ENCODE data around the gene MMP3.

MMP3 gene

GRCh38 chr11:102794382-102794781, 49.0 kb downstream of the MMP3 start:
- no peak overlapping the region for H3K23ac ChIP-seq (ENCODE audit: low read length)

GRCh38 chr11:102793677-102794290, 49.6 kb downstream of the MMP3 start:
- H2AK5ac ChIP-seq (ENCODE audit: low read length), result no peak overlapping the region
- no peak overlapping the region for H3K56ac ChIP-seq (ENCODE audit: low read length)
- H2BK5ac ChIP-seq (ENCODE audit: low read length), result no peak overlapping the region
- no peaks in the 10 kb centered on the region for H3K27me3 ChIP-seq (ENCODE audit: insufficient read depth, low read length, poor library complexity)
- H3K79me2 ChIP-seq (ENCODE audit: control insufficient read depth, insufficient read depth, low read length), result no peaks in the 10 kb centered on the region
- no peak overlapping the region for H3K23ac ChIP-seq (ENCODE audit: low read length)
- H3K4me3 ChIP-seq (ENCODE audit: low read length), result no peak overlapping the region
- H3K4me2 ChIP-seq (ENCODE audit: low read length), result no peak overlapping the region
- no peaks in the 10 kb centered on the region for H3K79me1 ChIP-seq (ENCODE audit: low read length)
- no peak overlapping the region for H4K5ac ChIP-seq (ENCODE audit: low read length)
- no peak for DNase-seq
- WGBS (ENCODE audit: extremely low coverage, insufficient coverage, low lambda C conversion rate), result no CpG with 5 or more reads among the region's 6 CpGs
- H3K36me3 ChIP-seq (ENCODE audit: control insufficient read depth, insufficient read depth, low read length), result no peaks in the 10 kb centered on the region
- no peak overlapping the region for H3K9ac ChIP-seq (ENCODE audit: low read length)
- no peak overlapping the region for H2BK15ac ChIP-seq (replicated peaks; ENCODE audit: low read depth)
- H3K4me1 ChIP-seq (ENCODE audit: control insufficient read depth, low read depth, low read length), result no peaks in the 10 kb centered on the region
- no peak overlapping the region for H3K18ac ChIP-seq (ENCODE audit: low read length)
- no peak overlapping the region for H2BK120ac ChIP-seq (ENCODE audit: low read depth, low read length)
- H4K8ac ChIP-seq (ENCODE audit: low read depth, low read length), result no peak overlapping the region
- H3K4ac ChIP-seq (ENCODE audit: low read depth, low read length), result no peak overlapping the region
- H3K27ac ChIP-seq (ENCODE audit: low read depth, low read length), result no peak overlapping the region

More at GRCh38 chr11:102794382-102794781, 49.0 kb downstream of the MMP3 start:
- H4K5ac ChIP-seq (ENCODE audit: low read length), result no peak overlapping the region
- no peak overlapping the region for H3K9ac ChIP-seq (ENCODE audit: low read length)
- H3K79me1 ChIP-seq (ENCODE audit: low read length), result no peaks in the 10 kb centered on the region
- H2BK120ac ChIP-seq (ENCODE audit: low read depth, low read length), result no peak overlapping the region
- no peak overlapping the region for H2BK15ac ChIP-seq (replicated peaks; ENCODE audit: low read depth)
- H2BK5ac ChIP-seq (ENCODE audit: low read length), result no peak overlapping the region
- no peaks in the 10 kb centered on the region for H3K27me3 ChIP-seq (ENCODE audit: insufficient read depth, low read length, poor library complexity)
- DNase-seq, result peak; percentile 94
- no peak overlapping the region for H3K27ac ChIP-seq (ENCODE audit: low read depth, low read length)
- no peaks in the 10 kb centered on the region for H3K4me1 ChIP-seq (ENCODE audit: control insufficient read depth, low read depth, low read length)
- H3K56ac ChIP-seq (ENCODE audit: low read length), result no peak overlapping the region
- H4K8ac ChIP-seq (ENCODE audit: low read depth, low read length), result no peak overlapping the region
- no peak overlapping the region for H3K4me3 ChIP-seq (ENCODE audit: low read length)
- no peaks in the 10 kb centered on the region for H3K36me3 ChIP-seq (ENCODE audit: control insufficient read depth, insufficient read depth, low read length)
- no peak overlapping the region for H3K18ac ChIP-seq (ENCODE audit: low read length)
- no peaks in the 10 kb centered on the region for H3K79me2 ChIP-seq (ENCODE audit: control insufficient read depth, insufficient read depth, low read length)
- no peak overlapping the region for H3K4ac ChIP-seq (ENCODE audit: low read depth, low read length)
- H3K4me2 ChIP-seq (ENCODE audit: low read length), result no peak overlapping the region
- H2AK5ac ChIP-seq (ENCODE audit: low read length), result no peak overlapping the region

GRCh38 chr11:102792604-102793003, 50.8 kb downstream of the MMP3 start:
- WGBS (ENCODE audit: extremely low coverage, insufficient coverage, low lambda C conversion rate), result no CpG with 5 or more reads among the region's 5 CpGs

GRCh38 chr11:102791271-102792036, 52.0 kb downstream of the MMP3 start:
- H3K4me2 ChIP-seq (ENCODE audit: low read length), result no peak overlapping the region
- H2BK120ac ChIP-seq (ENCODE audit: low read depth, low read length), result no peak overlapping the region
- H3K27ac ChIP-seq (ENCODE audit: low read depth, low read length), result no peak overlapping the region
- H2BK5ac ChIP-seq (ENCODE audit: low read length), result no peak overlapping the region
- no peak overlapping the region for H2BK15ac ChIP-seq (replicated peaks; ENCODE audit: low read depth)
- WGBS (ENCODE audit: extremely low coverage, insufficient coverage, low lambda C conversion rate), result no CpG with 5 or more reads among the region's 4 CpGs
- no peak overlapping the region for H3K56ac ChIP-seq (ENCODE audit: low read length)
- no peak overlapping the region for H3K9ac ChIP-seq (ENCODE audit: low read length)
- H3K4ac ChIP-seq (ENCODE audit: low read depth, low read length), result no peak overlapping the region
- H2AK5ac ChIP-seq (ENCODE audit: low read length), result no peak overlapping the region
- DNase-seq, result no peak
- H3K23ac ChIP-seq (ENCODE audit: low read length), result no peak overlapping the region
- no peak overlapping the region for H4K5ac ChIP-seq (ENCODE audit: low read length)
- no peaks in the 10 kb centered on the region for H3K79me2 ChIP-seq (ENCODE audit: control insufficient read depth, insufficient read depth, low read length)
- H4K8ac ChIP-seq (ENCODE audit: low read depth, low read length), result no peak overlapping the region
- no peaks in the 10 kb centered on the region for H3K79me1 ChIP-seq (ENCODE audit: low read length)
- H3K4me1 ChIP-seq (ENCODE audit: control insufficient read depth, low read depth, low read length), result no peaks in the 10 kb centered on the region
- H3K27me3 ChIP-seq (ENCODE audit: insufficient read depth, low read length, poor library complexity), result no peaks in the 10 kb centered on the region
- H3K4me3 ChIP-seq (ENCODE audit: low read length), result no peak overlapping the region
- H3K18ac ChIP-seq (ENCODE audit: low read length), result no peak overlapping the region
- H3K36me3 ChIP-seq (ENCODE audit: control insufficient read depth, insufficient read depth, low read length), result no peaks in the 10 kb centered on the region

More at GRCh38 chr11:102792604-102793003, 50.8 kb downstream of the MMP3 start:
- H3K4me1 ChIP-seq (ENCODE audit: control insufficient read depth, low read depth, low read length), result no peaks in the 10 kb centered on the region
- no peak overlapping the region for H3K9ac ChIP-seq (ENCODE audit: low read length)
- H3K79me1 ChIP-seq (ENCODE audit: low read length), result no peaks in the 10 kb centered on the region
- H3K23ac ChIP-seq (ENCODE audit: low read length), result no peak overlapping the region
- no peak for DNase-seq
- H3K4me3 ChIP-seq (ENCODE audit: low read length), result no peak overlapping the region
- no peak overlapping the region for H3K18ac ChIP-seq (ENCODE audit: low read length)
- no peak overlapping the region for H3K27ac ChIP-seq (ENCODE audit: low read depth, low read length)
- H4K8ac ChIP-seq (ENCODE audit: low read depth, low read length), result no peak overlapping the region
- no peaks in the 10 kb centered on the region for H3K27me3 ChIP-seq (ENCODE audit: insufficient read depth, low read length, poor library complexity)
- no peak overlapping the region for H2BK15ac ChIP-seq (replicated peaks; ENCODE audit: low read depth)
- H2BK120ac ChIP-seq (ENCODE audit: low read depth, low read length), result no peak overlapping the region
- H3K79me2 ChIP-seq (ENCODE audit: control insufficient read depth, insufficient read depth, low read length), result no peaks in the 10 kb centered on the region
- H3K4me2 ChIP-seq (ENCODE audit: low read length), result no peak overlapping the region
- no peak overlapping the region for H4K5ac ChIP-seq (ENCODE audit: low read length)
- no peak overlapping the region for H3K56ac ChIP-seq (ENCODE audit: low read length)
- no peak overlapping the region for H2AK5ac ChIP-seq (ENCODE audit: low read length)
- no peak overlapping the region for H3K4ac ChIP-seq (ENCODE audit: low read depth, low read length)
- H2BK5ac ChIP-seq (ENCODE audit: low read length), result no peak overlapping the region
- no peaks in the 10 kb centered on the region for H3K36me3 ChIP-seq (ENCODE audit: control insufficient read depth, insufficient read depth, low read length)

GRCh38 chr11:102788334-102788995, 54.9 kb downstream of the MMP3 start:
- H3K36me3 ChIP-seq (ENCODE audit: control insufficient read depth, insufficient read depth, low read length), result no peaks in the 10 kb centered on the region
- H3K4me2 ChIP-seq (ENCODE audit: low read length), result no peak overlapping the region
- no peak overlapping the region for H2AK5ac ChIP-seq (ENCODE audit: low read length)
- no peak overlapping the region for H4K5ac ChIP-seq (ENCODE audit: low read length)
- no peak overlapping the region for H3K4ac ChIP-seq (ENCODE audit: low read depth, low read length)
- no peak overlapping the region for H2BK120ac ChIP-seq (ENCODE audit: low read depth, low read length)
- no peak overlapping the region for H3K23ac ChIP-seq (ENCODE audit: low read length)
- H3K9ac ChIP-seq (ENCODE audit: low read length), result no peak overlapping the region
- no peak overlapping the region for H3K56ac ChIP-seq (ENCODE audit: low read length)
- H3K4me1 ChIP-seq (ENCODE audit: control insufficient read depth, low read depth, low read length), result no peaks in the 10 kb centered on the region
- no peak for DNase-seq
- no peaks in the 10 kb centered on the region for H3K79me2 ChIP-seq (ENCODE audit: control insufficient read depth, insufficient read depth, low read length)
- no peak overlapping the region for H3K4me3 ChIP-seq (ENCODE audit: low read length)
- no peak overlapping the region for H2BK5ac ChIP-seq (ENCODE audit: low read length)
- no peaks in the 10 kb centered on the region for H3K79me1 ChIP-seq (ENCODE audit: low read length)
- H3K27me3 ChIP-seq (ENCODE audit: insufficient read depth, low read length, poor library complexity), result no peaks in the 10 kb centered on the region
- no peak overlapping the region for H4K8ac ChIP-seq (ENCODE audit: low read depth, low read length)
- H3K18ac ChIP-seq (ENCODE audit: low read length), result no peak overlapping the region
- no peak overlapping the region for H2BK15ac ChIP-seq (replicated peaks; ENCODE audit: low read depth)
- no CpG with 5 or more reads among the region's 8 CpGs for WGBS (ENCODE audit: extremely low coverage, insufficient coverage, low lambda C conversion rate)
- no peak overlapping the region for H3K27ac ChIP-seq (ENCODE audit: low read depth, low read length)

All from mesendoderm (in vitro differentiated cells).